Mucosa of stomach (tissue), 1 donor: ENCODE data around the gene PYGB.
"Not testable (repeated sequence)": the region's sequence is repeated elsewhere in the genome, so short reads cannot be mapped to it uniquely, and the experiment has no call there.

Experiments used
- H3K27me3 ChIP-seq: one replicate; pipeline ENCODE4 v1.7.0; 2013; ENCODE audit warnings: mild to moderate bottlenecking, low read length; ENCODE audit not compliant: control insufficient read depth, insufficient read depth
- H3K36me3 ChIP-seq: one replicate; pipeline ENCODE4 v1.7.0; 2013; ENCODE audit warnings: low read length; ENCODE audit not compliant: control insufficient read depth, insufficient read depth
- H3K4me1 ChIP-seq: one replicate; pipeline ENCODE4 v1.7.0; 2013; ENCODE audit warnings: mild to moderate bottlenecking, low read length; ENCODE audit not compliant: control insufficient read depth, insufficient read depth
- H3K4me3 ChIP-seq: one replicate; pipeline ENCODE4 v1.7.0; 2013; ENCODE audit warnings: low read length
- H3K9ac ChIP-seq: one replicate; pipeline ENCODE4 v1.7.0; 2013; ENCODE audit warnings: mild to moderate bottlenecking, low read length, moderate library complexity
- H3K9me3 ChIP-seq: one replicate; pipeline ENCODE4 v1.7.0; 2013; ENCODE audit warnings: mild to moderate bottlenecking, low read length, moderate library complexity; ENCODE audit not compliant: control insufficient read depth
- donor health status: Pancreatic carcinoma.

Gene PYGB

GRCh38 chr20:25238319-25239037 is 9.4 kb upstream of the PYGB start:
- H3K4me3 ChIP-seq: no peak overlapping the region
- no peaks in the 10 kb centered on the region for H3K27me3 ChIP-seq
- peak overlapping the region; percentile 6 for H3K9ac ChIP-seq
- no peaks in the 10 kb centered on the region for H3K36me3 ChIP-seq
- H3K4me1 ChIP-seq: peaks cover 53% of the 10 kb centered on the region
- H3K9me3 ChIP-seq: no peaks in the 10 kb centered on the region

GRCh38 chr20:25239387-25240370 is 8.2 kb upstream of the PYGB start:
- Histone ChIP-seq H3K27me3 (no peaks in the 10 kb centered on the region), H3K36me3 (no peaks in the 10 kb centered on the region), H3K4me1 (peaks cover 41% of the 10 kb centered on the region), H3K9ac (no peak overlapping the region), H3K9me3 (no peaks in the 10 kb centered on the region), H3K4me3 (no peak overlapping the region)

- not testable (repeated sequence) for H3K9me3 ChIP-seq, H3K27me3 ChIP-seq, H3K36me3 ChIP-seq, H3K9ac ChIP-seq, H3K4me3 ChIP-seq
- H3K4me1 ChIP-seq: peaks cover 28% of the 10 kb centered on the region
Observed at GRCh38 chr20:25240851-25241658, 6.8 kb upstream of the PYGB start.

GRCh38 chr20:25241659-25241955 is 6.3 kb upstream of the PYGB start:
- not testable (repeated sequence) for H3K27me3 ChIP-seq, H3K9me3 ChIP-seq, H3K4me3 ChIP-seq, H3K36me3 ChIP-seq, H3K9ac ChIP-seq
- peaks cover 28% of the 10 kb centered on the region for H3K4me1 ChIP-seq

GRCh38 chr20:25242231-25242630 is 5.7 kb upstream of the PYGB start:
- H3K27me3 ChIP-seq: no peaks in the 10 kb centered on the region
- peaks cover 27% of the 10 kb centered on the region for H3K4me1 ChIP-seq
- H3K9ac ChIP-seq: no peak overlapping the region
- no peaks in the 10 kb centered on the region for H3K36me3 ChIP-seq
- no peaks in the 10 kb centered on the region for H3K9me3 ChIP-seq
- H3K4me3 ChIP-seq: no peak overlapping the region

GRCh38 chr20:25243416-25243979 is 4.4 kb upstream of the PYGB start:
- Histone ChIP-seq H3K9me3 (no peaks in the 10 kb centered on the region), H3K9ac (no peak overlapping the region), H3K36me3 (no peaks in the 10 kb centered on the region), H3K4me3 (no peak overlapping the region), H3K27me3 (no peaks in the 10 kb centered on the region), H3K4me1 (peaks cover 14% of the 10 kb centered on the region)

GRCh38 chr20:25244976-25245375 is 2.9 kb upstream of the PYGB start:
- Histone ChIP-seq H3K9ac (no peak overlapping the region), H3K9me3 (no peaks in the 10 kb centered on the region), H3K27me3 (no peaks in the 10 kb centered on the region), H3K4me3 (no peak overlapping the region), H3K4me1 (peaks cover 19% of the 10 kb centered on the region), H3K36me3 (no peaks in the 10 kb centered on the region)

GRCh38 chr20:25245461-25245860 is 2.4 kb upstream of the PYGB start:
- H3K27me3 ChIP-seq: no peaks in the 10 kb centered on the region

GRCh38 chr20:25246182-25246999 is 1.5 kb upstream of the PYGB start:
- peak overlapping the region; percentile 32 for H3K4me3 ChIP-seq
- H3K9ac ChIP-seq: peak overlapping the region; percentile 79
- H3K36me3 ChIP-seq: no peaks in the 10 kb centered on the region
- H3K4me1 ChIP-seq: peaks cover 25% of the 10 kb centered on the region
- H3K9me3 ChIP-seq: no peaks in the 10 kb centered on the region
- no peaks in the 10 kb centered on the region for H3K27me3 ChIP-seq

More at GRCh38 chr20:25245461-25245860, 2.4 kb upstream of the PYGB start:
- no peaks in the 10 kb centered on the region for H3K9me3 ChIP-seq
- H3K36me3 ChIP-seq: no peaks in the 10 kb centered on the region
- no peak overlapping the region for H3K9ac ChIP-seq
- H3K4me3 ChIP-seq: no peak overlapping the region
- H3K4me1 ChIP-seq: peaks cover 24% of the 10 kb centered on the region

GRCh38 chr20:25247000-25247517 is 826 bp upstream of the PYGB start:
- Histone ChIP-seq H3K9me3 (no peaks in the 10 kb centered on the region), H3K36me3 (no peaks in the 10 kb centered on the region), H3K4me1 (peaks cover 29% of the 10 kb centered on the region), H3K27me3 (no peaks in the 10 kb centered on the region), H3K4me3 (peak overlapping the region; percentile 32), H3K9ac (peak overlapping the region; percentile 79)

- Histone ChIP-seq H3K4me3 (peak overlapping the region; percentile 32), H3K9me3 (no peaks in the 10 kb centered on the region), H3K4me1 (peaks cover 33% of the 10 kb centered on the region), H3K36me3 (no peaks in the 10 kb centered on the region), H3K9ac (peak overlapping the region; percentile 79), H3K27me3 (no peaks in the 10 kb centered on the region)
Observed at GRCh38 chr20:25247518-25247955, 348 bp upstream of the PYGB start.
